PFSK-1 (cell line): ENCODE results near the gene VTA1.

Experiments used
- POLR2AphosphoS5 ChIP-seq: IDR thresholded peaks from 2 replicates; pipeline ENCODE4 v1.6.1; 2012; ENCODE audit warnings: low read depth, mild to moderate bottlenecking, control low read depth, low read length, moderate library complexity
- TAF1 ChIP-seq: IDR thresholded peaks from 2 replicates; pipeline ENCODE4 v1.6.1; 2012; ENCODE audit warnings: low read length, control low read depth, borderline replicate concordance; ENCODE audit not compliant: insufficient read depth

DNA sequence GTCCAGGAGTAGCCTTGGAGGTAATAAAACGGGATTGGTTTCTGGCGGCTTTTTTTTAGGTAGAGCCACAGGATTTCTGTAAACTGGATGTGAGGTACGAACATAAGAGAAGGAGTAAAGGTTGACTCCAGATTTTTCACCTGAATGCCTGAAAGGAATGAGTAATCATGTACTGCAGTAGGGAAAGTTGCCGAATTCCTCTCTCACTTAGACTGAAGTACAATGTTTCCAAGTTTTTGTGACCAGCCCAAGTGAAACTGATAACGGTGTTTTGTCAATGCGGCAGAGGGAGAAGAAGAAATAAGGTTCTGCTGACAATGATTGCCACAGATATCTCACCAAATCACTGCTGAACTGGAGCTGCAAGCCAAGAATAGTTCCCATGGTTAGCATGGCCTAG, 75.0 kb downstream of the VTA1 start:
- TF ChIP-seq POLR2AphosphoS5, result no peak
- no peak for TF ChIP-seq TAF1
